GM12878 (cell line): ENCODE measurements around the gene ABCA13. TPM values are rescaled to one million over a fixed set of nuclear protein-coding genes. Genes with fewer than 3 reads are reported as not detected.

Experiments
- ATAC-seq: fragments of 200-7000 bp; cut with Tn5 transposase; 3 replicates; pipeline ENCODE4 v1.9.1; 2020; ENCODE audit warnings: mild to moderate bottlenecking, moderate library complexity
- BruUV-seq: library from RNA; stranded (reverse); fragments of 400-500 nt; replicated peaks from 2 replicates; lab custom pipeline; 2021; lab: Mats Ljungman, UMichigan
- CTCF ChIA-PET: fragments of 300-600 bp; sonication (Branson Sonifier 250); formaldehyde crosslinking; extraction: SDS; loops from one replicate; lab custom pipeline; 2021; ENCODE audit warnings: inconsistent platforms; lab: Yijun Ruan, JAX
- POLR2A ChIA-PET: fragments of 350-600 bp; formaldehyde crosslinking; extraction: SDS; loops from one replicate; lab custom pipeline; 2021; ENCODE audit warnings: inconsistent platforms; lab: Charles Lee
- RAD21 ChIA-PET: fragments of 300-600 bp; sonication (Branson Sonifier 250); formaldehyde crosslinking; loops from one replicate; lab custom pipeline; 2023; ENCODE audit warnings: antibody characterized with exemption; ENCODE audit not compliant: unreplicated experiment; lab: Charles Lee
- SMC1A ChIA-PET: fragments of 300-600 bp; sonication (Branson Sonifier 250); formaldehyde crosslinking; loops from one replicate; lab custom pipeline; 2023; ENCODE audit not compliant: unreplicated experiment, uncharacterized antibody; lab: Charles Lee
- DNase-seq: peaks from one replicate; pipeline ENCODE4 v3.0.0-alpha.2; 2011; ENCODE audit warnings: low read depth, low spot score
- FAIRE-seq: peaks from 3 replicates; lab custom pipeline; 2011; peaks lifted over from hg19 to GRCh38; lab: Jason Lieb, UNC
- H2AFZ ChIP-seq: 2 replicates; pipeline ENCODE4 v1.6.0; 2011; ENCODE audit warnings: low read depth, low read length, control low read depth; ENCODE audit not compliant: control insufficient read depth
- H3K27ac ChIP-seq: 2 replicates; pipeline ENCODE4 v1.5.1; 2011; ENCODE audit warnings: control low read depth; ENCODE audit not compliant: control insufficient read depth, insufficient read depth
- H3K27me3 ChIP-seq, 2 experiments: replicated peaks in 1 of 2; 2 replicates each; pipeline versions ENCODE4 v1.6.0 to v1.6.1; 2011; ENCODE audit warnings: low read length in 1 of 2; ENCODE audit not compliant: control insufficient read depth in 2 of 2, insufficient read depth in 2 of 2
- H3K36me3 ChIP-seq, 2 experiments: 2 replicates each; pipeline ENCODE4 v1.5.1; 2011; ENCODE audit warnings: low read length in 1 of 2; ENCODE audit not compliant: control insufficient read depth in 2 of 2, insufficient read depth in 2 of 2
- H3K4me1 ChIP-seq: 2 replicates; pipeline ENCODE4 v1.6.1; 2011; ENCODE audit warnings: mild to moderate bottlenecking, low read length, moderate library complexity, mixed read lengths; ENCODE audit not compliant: control insufficient read depth, insufficient read depth
- H3K4me2 ChIP-seq: 2 replicates; pipeline ENCODE4 v1.6.0; 2011; ENCODE audit warnings: control low read depth; ENCODE audit not compliant: control insufficient read depth, insufficient read depth
- H3K4me3 ChIP-seq: fragments of 200-600 bp; sonication (generic); 2 replicates; pipeline ENCODE4 v1.5.1; 2016
- H3K79me2 ChIP-seq: 2 replicates; pipeline ENCODE4 v1.6.0; 2011; ENCODE audit warnings: low read length; ENCODE audit not compliant: control insufficient read depth, insufficient read depth
- H3K9ac ChIP-seq: 2 replicates; pipeline ENCODE4 v1.8.0; 2011; ENCODE audit warnings: low read length, control low read depth, mixed read lengths; ENCODE audit not compliant: control insufficient read depth, insufficient read depth
- H3K9me3 ChIP-seq: replicated peaks from 3 replicates; pipeline ENCODE4 v1.5.1; 2011; ENCODE audit warnings: mild to moderate bottlenecking, low read length; ENCODE audit not compliant: control insufficient read depth, insufficient read depth
- H4K20me1 ChIP-seq: 2 replicates; pipeline ENCODE4 v1.6.0; 2011; ENCODE audit not compliant: control insufficient read depth, insufficient read depth
- BCL3 ChIP-seq: IDR thresholded peaks from 2 replicates; pipeline ENCODE4 v1.6.1; 2011; ENCODE audit warnings: borderline replicate concordance, low read depth, mild to moderate bottlenecking, moderate library complexity, low read length; ENCODE audit not compliant: insufficient read depth, poor library complexity, severe bottlenecking
- CBX3 ChIP-seq: fragments of 200-600 bp; sonication (generic); IDR thresholded peaks from 2 replicates; pipeline ENCODE4 v1.6.1; 2016; ENCODE audit warnings: low read depth, borderline replicate concordance
- ELK1 ChIP-seq: IDR thresholded peaks from 2 replicates; pipeline ENCODE4 v1.6.1; 2012; ENCODE audit warnings: low read depth, low read length, improper control_type of control experiment
- RAD51 ChIP-seq: fragments of 450-650 bp; IDR thresholded peaks from 2 replicates; pipeline ENCODE4 v1.6.1; 2016; ENCODE audit warnings: moderate library complexity, mild to moderate bottlenecking, inconsistent platforms
- SMARCA5 ChIP-seq: fragments of 450-650 bp; IDR thresholded peaks from 2 replicates; pipeline ENCODE4 v1.6.1; 2017; ENCODE audit warnings: mild to moderate bottlenecking
- WGBS: methylation state at CpG from one replicate; pipeline ENCODE4 v1.1.6; 2016; ENCODE audit warnings: low lambda C conversion rate; ENCODE audit not compliant: insufficient replicate concordance, insufficient coverage; ENCODE audit errors: missing lambda C conversion rate; 5-methylcytosine and 5-hydroxymethylcytosine counted together
- in situ Hi-C: fragments of 300-500 bp; cut with MboI; formaldehyde crosslinking; loops from 9 replicates; pipeline ENCODE4 v1.14.3; 2018; ENCODE audit warnings: mixed read lengths
- intact Hi-C: fragments of 100-400 bp; cut with micrococcal nuclease; formaldehyde crosslinking; loops from one replicate; pipeline ENCODE4 v1.14.2; 2022; ENCODE audit not compliant: unreplicated experiment
- polyA plus RNA-seq, 11 experiments: library from polyadenylated mRNA; depleted of rRNA in 4 of 11; unstranded in 6 of 11; stranded (reverse) in 5 of 11; fragments of >200 nt; fragmentation: Nextera tagmentation in 4 of 11; fragmentation: Illumina TruSeq in 1 of 11; extraction: Ambion mirVana in 4 of 11; extraction: Trizol in 1 of 11; gene quantifications; 1 replicate in 1 of 11; 2 replicates in 10 of 11; pipeline versions ENCODE4 v1.2.1 to v1.2.3, GENCODE V29; 2011 to 2016; ENCODE audit warnings: inconsistent platforms in 2 of 11, missing spikeins in 2 of 11, low read depth in 1 of 11
- total RNA-seq, 4 experiments: library from RNA; depleted of rRNA in 3 of 4; stranded (reverse); fragments of >200 nt in 3 of 4; fragmentation: Illumina TruSeq in 1 of 4; extraction: Trizol in 1 of 4; gene quantifications; 2 replicates each; pipeline versions ENCODE4 v1.2.1 to v1.2.3, GENCODE V29; 2013 to 2021
- TF ChIP-seq, protein P1 (sequence below): IDR thresholded peaks from 2 replicates; pipeline ENCODE4 v1.6.1; 2011; ENCODE audit warnings: low read depth, mild to moderate bottlenecking, low read length, moderate library complexity, borderline replicate concordance; ENCODE audit errors: extremely low read depth

The ABCA13 gene
- total and polyA plus RNA-seq, 10 of the 15 experiments (the other 5 are each of a cell fraction or from before 2014, with no cell fraction given): under 0.01 to 0.98 (median 0.04) TPM; not detected in 2

DNA sequence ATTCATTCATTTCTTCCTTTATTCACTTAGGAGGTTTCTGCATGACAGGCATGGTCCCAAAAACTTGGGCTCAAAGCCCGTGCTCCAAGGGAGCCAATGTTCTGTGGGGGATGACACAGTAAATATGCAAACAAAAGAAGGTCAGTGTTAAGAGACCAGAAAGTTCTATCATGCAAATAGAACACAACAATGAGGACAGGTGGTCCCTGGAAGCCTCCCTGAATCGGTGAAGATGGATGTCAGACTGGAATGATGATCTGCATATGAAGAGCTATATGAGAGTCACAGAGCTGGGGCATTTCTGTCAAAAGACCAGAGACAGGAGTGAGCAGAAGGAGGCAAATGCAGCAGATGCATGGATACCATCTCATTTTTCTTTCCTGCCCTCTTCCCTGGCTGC lies 129.0 kb downstream of the ABCA13 start:
- intact Hi-C loops: no loop called here

More for the DNA sequence above, 129.0 kb downstream of the ABCA13 start:
- Histone ChIP-seq H3K27me3 (no peaks in the 10 kb centered on the region), H4K20me1 (no peaks in the 10 kb centered on the region), H3K4me1 (peaks cover 5% of the 10 kb centered on the region; the same call in 1 of the 2 replicates), H3K27ac (no peak overlapping the region), H2AFZ (no peak overlapping the region), H3K9me3 (no peaks in the 10 kb centered on the region), H3K4me3 (no peak overlapping the region), H3K4me2 (no peak overlapping the region)
- no peak for FAIRE-seq
- in situ Hi-C loops: loop anchor here (10.0 kb wide), 1 partner anchor 1554 kb away; no protein-coding TSS in a partner anchor
- no peak for DNase-seq
- no peak for ATAC-seq
- no TSS peak for BruUV-seq
- ChIA-PET RAD21 (no interaction called here), CTCF (interaction anchor here (2.3 kb wide), 1 partner anchor 11 kb away, joined by 13 read pairs; no protein-coding TSS in a partner anchor)
- no peak for TF ChIP-seq RAD51
- no peak for TF ChIP-seq ELK1
- TF ChIP-seq BCL3: no peak
- no peak for TF ChIP-seq SMARCA5
- TF ChIP-seq, protein P1, sequence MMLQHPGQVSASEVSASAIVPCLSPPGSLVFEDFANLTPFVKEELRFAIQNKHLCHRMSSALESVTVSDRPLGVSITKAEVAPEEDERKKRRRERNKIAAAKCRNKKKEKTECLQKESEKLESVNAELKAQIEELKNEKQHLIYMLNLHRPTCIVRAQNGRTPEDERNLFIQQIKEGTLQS: no peak
- TF ChIP-seq CBX3: no peak
- TF ChIP-seq, all 136 proteins: peak for 0
- 0% methylated on average over 2 of the region's 2 CpGs for WGBS
- Histone ChIP-seq H3K36me3 (no peaks in the 10 kb centered on the region), H3K9ac (no peak overlapping the region), H3K79me2 (no peaks in the 10 kb centered on the region)
- POLR2A ChIA-PET: no interaction called here
- SMC1A ChIA-PET: interaction anchor here (1.3 to 1.8 kb wide), 2 partner anchors 37 to 1491 kb away, joined by 3 to 4 read pairs; no protein-coding TSS in a partner anchor
